ENCODE measurements around the gene EIF1AD.

DNA sequence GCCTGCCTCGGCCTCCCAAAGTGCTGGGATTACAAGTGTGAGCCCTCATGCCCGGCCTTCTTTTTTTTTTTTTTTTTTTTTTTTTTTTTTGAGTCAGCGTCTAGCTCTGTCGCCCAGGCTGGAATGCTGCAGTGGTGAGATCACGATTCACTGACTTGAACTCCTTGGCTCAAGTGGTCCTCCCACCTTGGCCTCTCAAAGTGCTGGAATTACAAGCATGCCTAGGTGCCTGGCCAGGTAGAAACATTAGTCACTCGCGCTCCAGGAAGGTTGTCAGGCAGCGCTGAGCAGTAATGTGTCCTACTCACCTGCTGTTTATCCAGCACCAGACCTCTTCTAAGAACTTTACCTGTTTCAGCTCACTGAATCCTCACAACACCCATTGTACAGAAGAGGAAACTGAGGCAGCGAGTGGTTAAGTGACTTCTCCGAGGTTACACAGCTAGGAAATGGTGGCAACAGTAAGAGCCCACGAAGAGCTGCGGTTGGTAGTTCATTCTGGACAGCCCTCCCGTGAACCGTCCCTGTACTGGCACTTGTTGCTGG, 9.4 kb upstream of the EIF1AD start:
- TF ChIP-seq, protein P1, sequence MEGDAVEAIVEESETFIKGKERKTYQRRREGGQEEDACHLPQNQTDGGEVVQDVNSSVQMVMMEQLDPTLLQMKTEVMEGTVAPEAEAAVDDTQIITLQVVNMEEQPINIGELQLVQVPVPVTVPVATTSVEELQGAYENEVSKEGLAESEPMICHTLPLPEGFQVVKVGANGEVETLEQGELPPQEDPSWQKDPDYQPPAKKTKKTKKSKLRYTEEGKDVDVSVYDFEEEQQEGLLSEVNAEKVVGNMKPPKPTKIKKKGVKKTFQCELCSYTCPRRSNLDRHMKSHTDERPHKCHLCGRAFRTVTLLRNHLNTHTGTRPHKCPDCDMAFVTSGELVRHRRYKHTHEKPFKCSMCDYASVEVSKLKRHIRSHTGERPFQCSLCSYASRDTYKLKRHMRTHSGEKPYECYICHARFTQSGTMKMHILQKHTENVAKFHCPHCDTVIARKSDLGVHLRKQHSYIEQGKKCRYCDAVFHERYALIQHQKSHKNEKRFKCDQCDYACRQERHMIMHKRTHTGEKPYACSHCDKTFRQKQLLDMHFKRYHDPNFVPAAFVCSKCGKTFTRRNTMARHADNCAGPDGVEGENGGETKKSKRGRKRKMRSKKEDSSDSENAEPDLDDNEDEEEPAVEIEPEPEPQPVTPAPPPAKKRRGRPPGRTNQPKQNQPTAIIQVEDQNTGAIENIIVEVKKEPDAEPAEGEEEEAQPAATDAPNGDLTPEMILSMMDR (IDR thresholded peaks at IDR 0.05), result no peak
- no peak for TF ChIP-seq POLR2A (IDR thresholded peaks at IDR 0.05)

Measured in vagina (tissue), 2 donors.